ENCODE data around the gene SYNGR3.

The SYNGR3 gene

GRCh38 chr16:1979271-1980029 lies 10.3 kb upstream of the SYNGR3 start:
- DNase-seq (ENCODE audit: low read depth), result peak; percentile 15
- no peak overlapping the region for H3K4me3 ChIP-seq (ENCODE audit: control insufficient read depth, low read depth, low read length)
- TF ChIP-seq CTCF (conservative IDR thresholded peaks at IDR 0.05; ENCODE audit: control insufficient read depth, insufficient read depth, low read depth, low read length), result no peak

GRCh38 chr16:1980030-1980769 lies 9.6 kb upstream of the SYNGR3 start:
- TF ChIP-seq CTCF (conservative IDR thresholded peaks at IDR 0.05; ENCODE audit: control insufficient read depth, insufficient read depth, low read depth, low read length), result no peak
- no peak overlapping the region for H3K4me3 ChIP-seq (ENCODE audit: control insufficient read depth, low read depth, low read length)
- no peak for DNase-seq (ENCODE audit: low read depth)

- no peak for DNase-seq (ENCODE audit: low read depth)
- H3K4me3 ChIP-seq (ENCODE audit: control insufficient read depth, low read depth, low read length), result no peak overlapping the region
- no peak for TF ChIP-seq CTCF (conservative IDR thresholded peaks at IDR 0.05; ENCODE audit: control insufficient read depth, insufficient read depth, low read depth, low read length)
Measured at GRCh38 chr16:1980770-1981087, 9.0 kb upstream of the SYNGR3 start.

- DNase-seq (ENCODE audit: low read depth), result no peak
- no peak within 1 kb of the TSS for H3K4me3 ChIP-seq (ENCODE audit: control insufficient read depth, low read depth, low read length)
- no peak for TF ChIP-seq CTCF (conservative IDR thresholded peaks at IDR 0.05; ENCODE audit: control insufficient read depth, insufficient read depth, low read depth, low read length)
Measured at GRCh38 chr16:1981398-1981836, 8.4 kb upstream of the SYNGR3 start, which contains the start of gene NOXO1. NOXO1 (minus strand) TSS chr16:1981469; CDS start chr16:1981179, 290 bp downstream.

GRCh38 chr16:1982013-1982433 lies 7.7 kb upstream of the SYNGR3 start:
- TF ChIP-seq CTCF (conservative IDR thresholded peaks at IDR 0.05; ENCODE audit: control insufficient read depth, insufficient read depth, low read depth, low read length), result no peak
- H3K4me3 ChIP-seq (ENCODE audit: control insufficient read depth, low read depth, low read length), result no peak overlapping the region
- DNase-seq (ENCODE audit: low read depth), result no peak

- H3K4me3 ChIP-seq (ENCODE audit: control insufficient read depth, low read depth, low read length), result no peak overlapping the region
- TF ChIP-seq CTCF (conservative IDR thresholded peaks at IDR 0.05; ENCODE audit: control insufficient read depth, insufficient read depth, low read depth, low read length), result no peak
- no peak for DNase-seq (ENCODE audit: low read depth)
Measured at GRCh38 chr16:1982991-1983543, 6.7 kb upstream of the SYNGR3 start.

Measured in fibroblast of mammary gland (primary cell).